Motor neuron (in vitro differentiated cells): ENCODE data around the gene MTFMT. TPM values are rescaled to one million over a fixed set of nuclear protein-coding genes. Genes with fewer than 3 reads are reported as not detected.
"Not testable (repeated sequence)": the region's sequence is repeated elsewhere in the genome, so short reads cannot be mapped to it uniquely, and the experiment has no call there.

Source experiments
- ATAC-seq, 8 experiments: fragments of 200-7000 bp; cut with Tn5 transposase; replicated peaks in 6 of 8; 2 replicates each; pipeline ENCODE4 v1.8.0; 2021; ENCODE audit warnings: mild to moderate bottlenecking in 8 of 8, moderate library complexity in 8 of 8
- H3K27ac ChIP-seq, 2 donors: fragments of 250-450 bp; sonication (Bioruptor Pico); 2 replicates each; pipeline ENCODE4 v1.9.0; 2021; ENCODE audit warnings: antibody characterized with exemption in 2 of 2, mild to moderate bottlenecking in 2 of 2, moderate library complexity in 1 of 2
- H3K4me1 ChIP-seq, 2 donors: fragments of 250-450 bp; sonication (Bioruptor Pico); replicated peaks in 1 of 2; 2 replicates each; pipeline ENCODE4 v1.6.1; 2021; ENCODE audit warnings: antibody characterized with exemption in 2 of 2, mild to moderate bottlenecking in 2 of 2, moderate library complexity in 1 of 2
- H3K4me3 ChIP-seq, 5 donors: fragments of 250-450 bp; sonication (Bioruptor Pico); 2 replicates each; pipeline ENCODE4 v1.9.0; 2021; ENCODE audit warnings: antibody characterized with exemption in 5 of 5, mild to moderate bottlenecking in 5 of 5, moderate library complexity in 4 of 5
- WGBS, 10 experiments: fragments of 450-650 bp; shearing (Covaris generic); methylation state at CpG; one replicate each; pipeline ENCODE4 v1.0.0; 2022; 5-methylcytosine and 5-hydroxymethylcytosine counted together
- in situ Hi-C, 9 experiments: fragments of 400-800 bp; cut with MboI; loops; one replicate each; pipeline ENCODE4 v1.15.0; 2021; ENCODE audit warnings: low sequenced_read_pairs in 9 of 9, low pct_unique_long_range_greater_than_20kb in 2 of 9; ENCODE audit not compliant: unreplicated experiment in 9 of 9
- total RNA-seq, 8 experiments: library from RNA; unstranded; fragments of 300-600 nt; gene quantifications; 2 replicates each; pipeline versions ENCODE4 v1.2.3 to v1.2.4, GENCODE V29; 2022

MTFMT gene
- total RNA-seq, 8 experiments from 2014 or later = 7.9 to 23.5 (median 10.4) TPM

DNA sequence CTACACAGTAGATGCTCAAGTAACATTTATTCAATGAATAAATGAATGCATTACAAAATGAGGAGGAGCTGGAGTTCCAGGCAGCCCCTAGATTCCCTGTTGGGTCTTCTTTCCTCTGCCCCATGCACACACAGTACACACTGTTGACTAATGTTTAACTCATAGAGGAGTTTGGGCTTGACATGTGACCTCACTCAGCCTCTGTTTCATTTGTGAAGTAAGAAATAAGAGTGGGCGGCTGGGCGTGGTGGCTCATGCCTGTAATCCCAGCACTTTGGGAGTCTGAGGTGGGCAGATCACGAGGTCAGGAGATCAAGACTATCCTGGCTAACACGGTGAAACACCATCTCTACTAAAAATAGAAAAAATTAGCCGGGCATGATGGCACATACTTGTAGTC is 14.8 kb upstream of the MTFMT start:
- ATAC-seq = peak in 2 of 8 experiments; percentile 25 to 36
- in situ Hi-C loops = loop anchor here in 1 of 9 experiments (25.0 kb wide), 1 partner anchor 243 kb away; the partner anchor contains the start of genes PARP16 and RNU5A-1
- Histone ChIP-seq H3K27ac (peak overlapping the region in 1 of 2 donors; percentile 71), H3K4me1 (peaks cover 19 to 20% of the 10 kb centered on the region in 2 donors)
- 10 to 97% (median 76%) methylated on average over 1 to 5 of the region's 5 CpGs; no CpG with 5 or more reads in 4 of the 10 experiments for WGBS, 10 experiments
- not testable (repeated sequence) for H3K4me3 ChIP-seq

GRCh38 chr15:65042776-65043327 is 13.4 kb upstream of the MTFMT start:
- Histone ChIP-seq H3K27ac (no peak overlapping the region), H3K4me3 (no peak overlapping the region), H3K4me1 (peaks cover 22 to 24% of the 10 kb centered on the region in 2 donors)
- ATAC-seq = no peak
- 0 to 80% (median 47%) methylated on average over 1 to 4 of the region's 4 CpGs; no CpG with 5 or more reads in 3 of the 10 experiments for WGBS, 10 experiments
- in situ Hi-C loops = loop anchor here in 1 of 9 experiments (25.0 kb wide), 1 partner anchor 244 kb away; the partner anchor contains the start of genes PARP16 and RNU5A-1

DNA sequence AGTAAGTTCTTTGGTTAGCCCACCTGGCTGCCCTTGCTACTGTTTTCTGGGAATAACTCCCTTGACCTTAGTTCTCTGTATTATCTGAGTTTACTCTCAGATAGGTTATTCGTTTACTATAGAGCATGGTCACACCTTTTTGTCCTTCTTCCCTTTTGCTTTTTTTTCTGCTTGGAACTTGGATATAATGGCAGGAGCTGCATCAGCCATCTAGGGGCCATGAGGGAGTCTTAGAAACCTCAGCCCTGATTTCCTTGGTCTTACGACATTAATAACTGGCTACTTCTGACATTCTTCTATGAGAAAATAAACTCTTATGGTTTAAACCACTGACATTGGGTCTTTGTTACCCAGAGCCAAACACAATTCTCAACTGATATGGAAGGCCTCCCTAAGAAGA is 12.3 kb upstream of the MTFMT start:
- Histone ChIP-seq H3K4me3 (no peak overlapping the region), H3K27ac (no peak overlapping the region), H3K4me1 (peaks cover 22 to 24% of the 10 kb centered on the region in 2 donors)
- in situ Hi-C loops = loop anchor here in 1 of 9 experiments (25.0 kb wide), 1 partner anchor 246 kb away; the partner anchor contains the start of genes PARP16 and RNU5A-1
- 50 to 100% (median 91%) methylated on average over 1 to 2 of the region's 2 CpGs for WGBS, 10 experiments
- no peak for ATAC-seq

DNA sequence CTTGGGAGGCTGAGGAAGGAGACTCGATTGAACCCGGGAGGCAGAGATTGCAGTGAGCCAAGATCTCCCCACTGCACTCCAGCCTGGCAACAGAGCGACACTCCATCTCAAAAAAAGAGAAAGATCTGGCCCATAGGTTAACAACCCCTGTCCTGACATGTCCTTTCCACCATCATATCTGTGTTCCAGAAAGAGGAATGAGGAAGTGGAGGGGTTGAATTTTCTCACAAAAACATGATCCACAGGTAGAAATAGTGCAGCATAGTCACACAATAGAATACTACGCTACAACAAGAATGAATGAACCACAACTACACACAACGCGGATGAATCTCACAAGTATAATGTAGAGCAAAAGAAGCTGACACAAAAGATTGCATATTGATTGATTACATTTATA is 11.0 kb upstream of the MTFMT start:
- H3K27ac ChIP-seq = no peak overlapping the region
- ATAC-seq = no peak
- H3K4me1 ChIP-seq = peaks cover 19 to 23% of the 10 kb centered on the region in 2 donors
- in situ Hi-C loops = loop anchor here in 1 of 9 experiments (25.0 kb wide), 1 partner anchor 247 kb away; the partner anchor contains the start of genes PARP16 and RNU5A-1
- H3K4me3 ChIP-seq = no peak overlapping the region
- 42 to 98% (median 83%) methylated on average over 2 to 6 of the region's 6 CpGs; no CpG with 5 or more reads in 1 of the 10 experiments for WGBS, 10 experiments

- in situ Hi-C loops = loop anchor here in 1 of 9 experiments (25.0 kb wide), 1 partner anchor 248 kb away; the partner anchor contains the start of genes PARP16 and RNU5A-1
- peak in 5 of 8 experiments; percentile 39 to 90 (median 87) for ATAC-seq
Measured at GRCh38 chr15:65038836-65039235, 9.4 kb upstream of the MTFMT start.

GRCh38 chr15:65038428-65038827 is 9.0 kb upstream of the MTFMT start:
- Histone ChIP-seq H3K4me3 (no peak overlapping the region), H3K27ac (no peak overlapping the region), H3K4me1 (peaks cover 6 to 20% of the 10 kb centered on the region in 2 donors)
- in situ Hi-C loops = loop anchor here in 1 of 9 experiments (25.0 kb wide), 1 partner anchor 249 kb away; the partner anchor contains the start of genes PARP16 and RNU5A-1
- no peak for ATAC-seq
- 40 to 100% (median 92%) methylated on average over 1 to 3 of the region's 3 CpGs; no CpG with 5 or more reads in 3 of the 10 experiments for WGBS, 10 experiments

More at GRCh38 chr15:65038836-65039235, 9.4 kb upstream of the MTFMT start:
- Histone ChIP-seq H3K4me1 (peaks cover 4 to 16% of the 10 kb centered on the region in 2 donors), H3K27ac (peak overlapping the region in 1 of 2 donors; percentile 8), H3K4me3 (no peak overlapping the region)
- 0 to 43% (median 11%) methylated on average over 1 to 4 of the region's 5 CpGs; no CpG with 5 or more reads in 4 of the 10 experiments for WGBS, 10 experiments

- Histone ChIP-seq H3K27ac (no peak overlapping the region), H3K4me1 (peaks cover 15 to 20% of the 10 kb centered on the region in 2 donors), H3K4me3 (no peak overlapping the region)
- 75 to 100% (median 92%) methylated on average over 1 of the region's 1 CpG; no CpG with 5 or more reads in 3 of the 10 experiments for WGBS, 10 experiments
- ATAC-seq = no peak
- in situ Hi-C loops = loop anchor here in 1 of 9 experiments (25.0 kb wide), 1 partner anchor 250 kb away; the partner anchor contains the start of genes PARP16 and RNU5A-1
Measured at GRCh38 chr15:65037309-65037708, 7.9 kb upstream of the MTFMT start.

- no peak overlapping the region for H3K4me3 ChIP-seq
- 90 to 100% (median 96%) methylated on average over 1 to 8 of the region's 11 CpGs; no CpG with 5 or more reads in 1 of the 10 experiments for WGBS, 10 experiments
- no peak overlapping the region for H3K27ac ChIP-seq
- peaks cover 15 to 20% of the 10 kb centered on the region in 2 donors for H3K4me1 ChIP-seq
- in situ Hi-C loops = loop anchor here in 1 of 9 experiments (25.0 kb wide), 1 partner anchor 253 kb away; the partner anchor contains the start of genes PARP16 and RNU5A-1
- no peak for ATAC-seq
Measured at GRCh38 chr15:65034719-65035118, 5.3 kb upstream of the MTFMT start.

DNA sequence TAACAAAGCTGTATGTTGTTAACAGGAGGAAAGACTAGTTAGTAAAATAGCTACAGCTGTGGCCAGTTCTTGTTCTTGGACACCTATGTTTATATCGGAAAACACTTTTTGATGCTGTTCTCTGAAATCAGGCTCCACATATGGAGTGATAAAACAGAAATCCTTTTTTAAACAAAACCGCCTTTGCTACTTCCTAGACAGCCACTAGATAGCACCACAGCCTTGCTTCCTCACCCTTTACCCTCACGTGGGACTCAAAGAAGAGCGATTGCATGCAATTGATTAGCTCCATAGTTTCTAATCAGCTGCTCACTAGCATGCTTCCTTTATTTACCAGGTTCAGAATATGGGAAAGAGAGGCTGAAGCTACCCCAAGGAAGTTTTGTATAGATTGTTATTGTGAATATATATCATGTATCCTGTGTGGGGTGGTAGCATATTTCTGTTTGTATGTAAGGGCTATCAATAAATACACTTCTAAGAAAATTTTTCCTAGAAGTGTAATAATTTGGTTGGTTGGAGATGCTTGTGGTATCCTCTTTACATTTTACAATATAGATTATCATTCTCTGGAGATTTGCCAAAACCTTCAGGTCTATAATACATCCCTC is 4.3 kb upstream of the MTFMT start:
- no peak overlapping the region for H3K4me3 ChIP-seq
- in situ Hi-C loops = loop anchor here in 1 of 9 experiments (25.0 kb wide), 1 partner anchor 254 kb away; the partner anchor contains the start of genes PARP16 and RNU5A-1
- H3K4me1 ChIP-seq = peaks cover 11 to 13% of the 10 kb centered on the region in 2 donors
- peak in 6 of 8 experiments; percentile 10 to 35 (median 28) for ATAC-seq
- WGBS, 10 experiments = 0 to 45% (median 26%) methylated on average over 1 to 4 of the region's 4 CpGs; no CpG with 5 or more reads in 2 of the 10 experiments
- H3K27ac ChIP-seq = no peak overlapping the region

GRCh38 chr15:65032801-65033537 is 3.5 kb upstream of the MTFMT start:
- ATAC-seq = peak; percentile 51 to 79 (median 60)
- Histone ChIP-seq H3K27ac (no peak overlapping the region), H3K4me3 (no peak overlapping the region), H3K4me1 (peaks cover 14 to 16% of the 10 kb centered on the region in 2 donors)
- WGBS, 10 experiments = 15 to 100% (median 43%) methylated on average over 1 to 7 of the region's 13 CpGs; no CpG with 5 or more reads in 1 of the 10 experiments
- in situ Hi-C loops = loop anchor here in 1 of 9 experiments (25.0 kb wide), 1 partner anchor 254 kb away; the partner anchor contains the start of genes PARP16 and RNU5A-1

DNA sequence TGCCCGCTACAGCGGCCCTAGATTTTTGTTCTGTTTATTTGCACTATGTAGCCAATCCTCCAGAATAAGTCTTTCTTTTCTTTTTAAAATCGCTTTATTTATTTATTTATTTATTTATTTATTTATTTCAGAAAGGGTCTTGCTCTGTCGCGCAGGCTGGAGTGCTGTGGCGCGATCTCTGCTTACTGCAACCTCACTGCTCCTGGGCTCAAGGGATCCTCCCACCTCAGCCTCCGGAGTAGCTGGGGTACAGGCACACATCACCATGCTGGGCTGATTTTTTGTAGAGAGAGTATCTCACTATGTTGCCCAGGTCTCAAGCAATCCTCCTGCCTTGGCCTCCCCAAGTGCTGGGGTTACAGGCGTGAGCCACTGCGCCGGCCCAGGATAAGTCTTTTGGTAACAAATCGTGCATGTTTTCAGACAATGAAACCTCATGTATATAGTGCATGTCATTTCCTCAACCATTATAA is 333 bp upstream of the MTFMT start:
- ATAC-seq = no peak
- Histone ChIP-seq H3K4me3 (peak overlapping the region; percentile 82 to 100 (median 88)), H3K27ac (no peak overlapping the region), H3K4me1 (peaks cover 14 to 18% of the 10 kb centered on the region in 2 donors)
- 55 to 100% (median 68%) methylated on average over 1 to 9 of the region's 12 CpGs; no CpG with 5 or more reads in 2 of the 10 experiments for WGBS, 10 experiments
- in situ Hi-C loops = loop anchor here in 1 of 9 experiments (25.0 kb wide), 1 partner anchor 258 kb away; the partner anchor contains the start of genes PARP16 and RNU5A-1

GRCh38 chr15:65028338-65028737 is 1.1 kb downstream of the MTFMT start:
- ATAC-seq = peak in 1 of 8 experiments; percentile 2
- peak overlapping the region; percentile 82 to 100 (median 88) for H3K4me3 ChIP-seq
- in situ Hi-C loops = loop anchor here in 1 of 9 experiments (25.0 kb wide), 1 partner anchor 259 kb away; the partner anchor contains the start of genes PARP16 and RNU5A-1
- 0 to 63% (median 54%) methylated on average over 1 to 10 of the region's 10 CpGs for WGBS, 10 experiments
- no peak overlapping the region for H3K27ac ChIP-seq
- peaks cover 5 to 16% of the 10 kb centered on the region in 2 donors for H3K4me1 ChIP-seq
